K562 (cell line): ENCODE results near the gene VDR. TPM values are rescaled to one million over a fixed set of nuclear protein-coding genes. Genes with fewer than 3 reads are reported as not detected.

ENCODE experiments used
- ATAC-seq: fragments of 200-7000 bp; cut with Tn5 transposase; 3 replicates; pipeline ENCODE4 v1.9.1; 2020; ENCODE audit warnings: moderate library complexity
- BruUV-seq: library from RNA; stranded (reverse); fragments of 400-500 nt; replicated peaks from 2 replicates; lab custom pipeline; 2021; lab: Mats Ljungman, UMichigan
- CTCF ChIA-PET: fragments of 300-600 bp; formaldehyde crosslinking; extraction: SDS; loops from one replicate; lab custom pipeline; 2021; ENCODE audit warnings: low intra/inter-chr PET ratio; lab: Yijun Ruan, JAX
- POLR2A ChIA-PET: fragments of 300-600, 350-650 bp; sonication (Branson Sonifier 250); formaldehyde crosslinking; extraction: SDS; loops from one replicate; lab custom pipeline; 2021; ENCODE audit warnings: antibody characterized with exemption, inconsistent platforms; lab: Yijun Ruan, JAX
- DNase-seq, 4 experiments: peaks; one replicate each; pipeline versions ENCODE4 v3.0.0 to v3.0.0-alpha.2; 2011 to 2018; ENCODE audit warnings: low spot score in 3 of 4, mixed read lengths in 3 of 4; ENCODE audit errors: extremely low read depth in 1 of 4
- FAIRE-seq: peaks from 2 replicates; lab custom pipeline; 2011; peaks lifted over from hg19 to GRCh38; lab: Jason Lieb, UNC
- H2AFZ ChIP-seq: 2 replicates; pipeline ENCODE4 v1.6.0; 2011; ENCODE audit warnings: low read depth, low read length, control low read depth, inconsistent platforms
- H3K27ac ChIP-seq: fragments of 200-600 bp; 3 replicates; pipeline ENCODE4 v1.8.0; 2011; ENCODE audit warnings: low read depth, mild to moderate bottlenecking, control low read depth, inconsistent platforms, low read length, moderate library complexity, mixed read lengths; ENCODE audit errors: extremely low read depth
- H3K27me3 ChIP-seq, 2 experiments: fragments of 300-600 bp in 1 of 2; 2 replicates in 1 of 2; 3 replicates in 1 of 2; pipeline versions ENCODE4 v1.6.0 to v1.8.0; 2011; ENCODE audit warnings: inconsistent platforms in 2 of 2, low read length in 2 of 2, mild to moderate bottlenecking in 1 of 2, mixed read lengths in 1 of 2, moderate library complexity in 1 of 2; ENCODE audit not compliant: control insufficient read depth in 2 of 2, insufficient read depth in 2 of 2
- H3K36me3 ChIP-seq: fragments of 300-600 bp; 3 replicates; pipeline ENCODE4 v1.8.0; 2011; ENCODE audit warnings: mild to moderate bottlenecking, low read length, inconsistent platforms; ENCODE audit not compliant: control insufficient read depth, insufficient read depth
- H3K4me1 ChIP-seq, 2 experiments: fragments of 200-600 bp in 1 of 2; replicated peaks in 1 of 2; 2 replicates in 1 of 2; 3 replicates in 1 of 2; pipeline versions ENCODE4 v1.5.1 to v1.8.0; 2011; ENCODE audit warnings: inconsistent platforms in 2 of 2, low read length in 2 of 2, mild to moderate bottlenecking in 1 of 2, mixed read lengths in 1 of 2, moderate library complexity in 1 of 2; ENCODE audit not compliant: control insufficient read depth in 2 of 2, insufficient read depth in 2 of 2
- H3K4me2 ChIP-seq: 2 replicates; pipeline ENCODE4 v1.6.1; 2011; ENCODE audit warnings: low read length, control low read depth, inconsistent platforms, mixed read lengths; ENCODE audit not compliant: insufficient read depth
- H3K4me3 ChIP-seq: fragments of 200-600 bp; sonication (generic), shearing (Covaris generic); 2 replicates; pipeline ENCODE4 v1.5.1; 2016; ENCODE audit warnings: control low read depth, inconsistent platforms
- H3K79me2 ChIP-seq: fragments of 200-600 bp; 3 replicates; pipeline ENCODE4 v1.8.0; 2011; ENCODE audit warnings: low read length, inconsistent platforms; ENCODE audit not compliant: control insufficient read depth, insufficient read depth
- H3K9ac ChIP-seq, 2 experiments: 2 replicates each; pipeline versions ENCODE4 v1.6.0 to v1.6.1; 2011; ENCODE audit warnings: low read depth in 2 of 2, low read length in 2 of 2, control low read depth in 1 of 2, inconsistent platforms in 1 of 2, mild to moderate bottlenecking in 1 of 2, mixed read lengths in 1 of 2; ENCODE audit not compliant: insufficient read depth in 1 of 2
- H3K9me1 ChIP-seq: one replicate; pipeline ENCODE4 v1.6.0; 2011; ENCODE audit warnings: inconsistent platforms, mild to moderate bottlenecking, low read length, moderate library complexity; ENCODE audit not compliant: control insufficient read depth, insufficient read depth
- H3K9me3 ChIP-seq: replicated peaks from 2 replicates; pipeline ENCODE4 v1.5.1; 2011; ENCODE audit warnings: low read depth, low read length, inconsistent platforms; ENCODE audit not compliant: control insufficient read depth, insufficient read depth
- H4K20me1 ChIP-seq: replicated peaks from 2 replicates; pipeline ENCODE4 v1.6.1; 2011; ENCODE audit warnings: low read length, inconsistent platforms, mixed read lengths; ENCODE audit not compliant: control insufficient read depth, insufficient read depth
- CREB5 ChIP-seq: fragments of 250-450 bp; sonication (Bioruptor Pico); IDR thresholded peaks from 2 replicates; pipeline ENCODE4 v1.5.0; 2020; ENCODE audit warnings: mild to moderate bottlenecking
- EP400 ChIP-seq: fragments of 450-650 bp; IDR thresholded peaks from 2 replicates; pipeline ENCODE4 v1.6.1; 2017; ENCODE audit warnings: antibody characterized with exemption, mild to moderate bottlenecking, moderate library complexity
- FOXJ2 ChIP-seq: fragments of 200-800 bp; sonication (Bioruptor generic); IDR thresholded peaks from 2 replicates; pipeline ENCODE4 v1.6.1; 2016; ENCODE audit warnings: missing genetic modification characterization, missing compliant biosample characterization
- HDAC8 ChIP-seq: fragments of 450-650 bp; IDR thresholded peaks from 2 replicates; pipeline ENCODE4 v1.6.1; 2016; ENCODE audit warnings: mild to moderate bottlenecking, missing genetic modification characterization, moderate library complexity, missing compliant biosample characterization
- HNRNPH1 ChIP-seq: fragments of 200-400 bp; formaldehyde crosslinking; optimal IDR thresholded peaks from 2 replicates; pipeline ENCODE3; 2017; ENCODE audit warnings: low read depth, mild to moderate bottlenecking, low read length, moderate library complexity
- MXD1 ChIP-seq: fragments of 250-450 bp; sonication (Bioruptor Pico); IDR thresholded peaks from 2 replicates; pipeline ENCODE4 v1.8.0; 2021; ENCODE audit warnings: borderline replicate concordance, mild to moderate bottlenecking, moderate library complexity; ENCODE audit not compliant: poor library complexity, severe bottlenecking
- PYGO2 ChIP-seq: fragments of 450-650 bp; IDR thresholded peaks from 2 replicates; pipeline ENCODE4 v1.6.1; 2016; ENCODE audit warnings: mild to moderate bottlenecking, missing genetic modification characterization, moderate library complexity, missing compliant biosample characterization
- SREBF1 ChIP-seq: fragments of 150-350 bp; IDR thresholded peaks from 2 replicates; pipeline ENCODE4 v1.6.1; 2014; ENCODE audit warnings: antibody characterized with exemption, low read depth, low read length, borderline replicate concordance
- TEAD2 ChIP-seq: fragments of 450-650 bp; IDR thresholded peaks from 2 replicates; pipeline ENCODE4 v1.6.1; 2016; ENCODE audit warnings: missing genetic modification characterization, control low read depth, missing compliant biosample characterization
- WHSC1 ChIP-seq: IDR thresholded peaks from one replicate; pipeline ENCODE4 v1.6.1; 2012; ENCODE audit warnings: low read length, control low read depth, inconsistent platforms
- WGBS: fragments of 100-300 bp; shearing (Covaris generic); methylation state at CpG from one replicate; pipeline ENCODE4 v1.1.6; 2016; ENCODE audit warnings: low coverage, mixed read lengths; ENCODE audit not compliant: insufficient coverage; ENCODE audit errors: missing lambda C conversion rate; 5-methylcytosine and 5-hydroxymethylcytosine counted together
- in situ Hi-C: fragments of 300-500 bp; cut with MboI; formaldehyde crosslinking; loops from 4 replicates; pipeline ENCODE4 v1.15.0; 2018; ENCODE audit warnings: inconsistent platforms, mixed read lengths
- intact Hi-C: fragments of 100-400 bp; cut with micrococcal nuclease; formaldehyde crosslinking; loops from 2 replicates; pipeline ENCODE4 v1.14.2; 2022
- polyA plus RNA-seq, 8 experiments: library from polyadenylated mRNA; depleted of rRNA in 4 of 8; stranded (reverse) in 5 of 8; unstranded in 3 of 8; fragments of >200 nt; fragmentation: Nextera tagmentation in 2 of 8; fragmentation: Illumina TruSeq in 1 of 8; extraction: Ambion mirVana in 2 of 8; extraction: Trizol in 1 of 8; gene quantifications; 2 replicates each; pipeline versions ENCODE4 v1.2.1 to v1.2.3, GENCODE V29; 2011 to 2014; ENCODE audit warnings: inconsistent platforms in 1 of 8, missing spikeins in 1 of 8
- total RNA-seq, 7 experiments: library from RNA; depleted of rRNA in 6 of 7; stranded (reverse); fragments of >200 nt in 6 of 7; fragmentation: Illumina TruSeq in 2 of 7; extraction: Trizol in 2 of 7; gene quantifications; 2 replicates each; pipeline versions ENCODE4 v1.2.1 to v1.2.3, GENCODE V29; 2011 to 2021; ENCODE audit warnings: low replicate concordance in 1 of 7
- TF ChIP-seq, protein P1 (sequence below): fragments of 450-650 bp; IDR thresholded peaks from 2 replicates; pipeline ENCODE4 v1.6.1; 2016
- TF ChIP-seq, protein P2 (sequence below): IDR thresholded peaks from 2 replicates; pipeline ENCODE4 v1.6.1; 2014; ENCODE audit warnings: antibody characterized with exemption
- TF ChIP-seq, protein P3 (sequence below): sonication (generic); formaldehyde crosslinking; IDR thresholded peaks from 2 replicates; pipeline ENCODE4 v1.4.0; 2020; ENCODE audit warnings: mild to moderate bottlenecking, missing genetic modification reagents
- TF ChIP-seq, protein P4 (sequence below): fragments of 450-650 bp; formaldehyde crosslinking; conservative IDR thresholded peaks from 2 replicates; pipeline ENCODE4 v1.4.0; 2022; ENCODE audit warnings: mild to moderate bottlenecking, missing genetic modification characterization

Gene VDR
- total and polyA plus RNA-seq, 9 of the 15 experiments (the other 6 are each of a cell fraction or from before 2014, with no cell fraction given): 0.61 to 4.8 (median 2.0) TPM

GRCh38 chr12:47860279-47860841, 44.4 kb downstream of the VDR start:
- POLR2A ChIA-PET: interaction anchor here (0.7 kb wide), 1 partner anchor 63 kb away, joined by 3 read pairs; no protein-coding TSS in a partner anchor
- FAIRE-seq: no peak
- TF ChIP-seq, protein P1, sequence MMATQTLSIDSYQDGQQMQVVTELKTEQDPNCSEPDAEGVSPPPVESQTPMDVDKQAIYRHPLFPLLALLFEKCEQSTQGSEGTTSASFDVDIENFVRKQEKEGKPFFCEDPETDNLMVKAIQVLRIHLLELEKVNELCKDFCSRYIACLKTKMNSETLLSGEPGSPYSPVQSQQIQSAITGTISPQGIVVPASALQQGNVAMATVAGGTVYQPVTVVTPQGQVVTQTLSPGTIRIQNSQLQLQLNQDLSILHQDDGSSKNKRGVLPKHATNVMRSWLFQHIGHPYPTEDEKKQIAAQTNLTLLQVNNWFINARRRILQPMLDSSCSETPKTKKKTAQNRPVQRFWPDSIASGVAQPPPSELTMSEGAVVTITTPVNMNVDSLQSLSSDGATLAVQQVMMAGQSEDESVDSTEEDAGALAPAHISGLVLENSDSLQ: no peak
- TF ChIP-seq PYGO2 (tag) (no peak), EP400 (no peak), WHSC1 (no peak), CREB5 (CRISPR knock-in tag) (no peak), MXD1 (no peak), SREBF1 (no peak), HNRNPH1 (no peak), HDAC8 (tag) (no peak), TEAD2 (tag) (no peak), FOXJ2 (tag) (no peak)
- TF ChIP-seq, protein P2, sequence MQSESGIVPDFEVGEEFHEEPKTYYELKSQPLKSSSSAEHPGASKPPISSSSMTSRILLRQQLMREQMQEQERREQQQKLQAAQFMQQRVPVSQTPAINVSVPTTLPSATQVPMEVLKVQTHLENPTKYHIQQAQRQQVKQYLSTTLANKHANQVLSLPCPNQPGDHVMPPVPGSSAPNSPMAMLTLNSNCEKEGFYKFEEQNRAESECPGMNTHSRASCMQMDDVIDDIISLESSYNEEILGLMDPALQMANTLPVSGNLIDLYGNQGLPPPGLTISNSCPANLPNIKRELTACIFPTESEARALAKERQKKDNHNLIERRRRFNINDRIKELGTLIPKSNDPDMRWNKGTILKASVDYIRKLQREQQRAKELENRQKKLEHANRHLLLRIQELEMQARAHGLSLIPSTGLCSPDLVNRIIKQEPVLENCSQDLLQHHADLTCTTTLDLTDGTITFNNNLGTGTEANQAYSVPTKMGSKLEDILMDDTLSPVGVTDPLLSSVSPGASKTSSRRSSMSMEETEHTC: no peak
- TF ChIP-seq, protein P3, sequence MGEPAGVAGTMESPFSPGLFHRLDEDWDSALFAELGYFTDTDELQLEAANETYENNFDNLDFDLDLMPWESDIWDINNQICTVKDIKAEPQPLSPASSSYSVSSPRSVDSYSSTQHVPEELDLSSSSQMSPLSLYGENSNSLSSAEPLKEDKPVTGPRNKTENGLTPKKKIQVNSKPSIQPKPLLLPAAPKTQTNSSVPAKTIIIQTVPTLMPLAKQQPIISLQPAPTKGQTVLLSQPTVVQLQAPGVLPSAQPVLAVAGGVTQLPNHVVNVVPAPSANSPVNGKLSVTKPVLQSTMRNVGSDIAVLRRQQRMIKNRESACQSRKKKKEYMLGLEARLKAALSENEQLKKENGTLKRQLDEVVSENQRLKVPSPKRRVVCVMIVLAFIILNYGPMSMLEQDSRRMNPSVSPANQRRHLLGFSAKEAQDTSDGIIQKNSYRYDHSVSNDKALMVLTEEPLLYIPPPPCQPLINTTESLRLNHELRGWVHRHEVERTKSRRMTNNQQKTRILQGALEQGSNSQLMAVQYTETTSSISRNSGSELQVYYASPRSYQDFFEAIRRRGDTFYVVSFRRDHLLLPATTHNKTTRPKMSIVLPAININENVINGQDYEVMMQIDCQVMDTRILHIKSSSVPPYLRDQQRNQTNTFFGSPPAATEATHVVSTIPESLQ (CRISPR knock-in tag): no peak
- TF ChIP-seq, protein P4, sequence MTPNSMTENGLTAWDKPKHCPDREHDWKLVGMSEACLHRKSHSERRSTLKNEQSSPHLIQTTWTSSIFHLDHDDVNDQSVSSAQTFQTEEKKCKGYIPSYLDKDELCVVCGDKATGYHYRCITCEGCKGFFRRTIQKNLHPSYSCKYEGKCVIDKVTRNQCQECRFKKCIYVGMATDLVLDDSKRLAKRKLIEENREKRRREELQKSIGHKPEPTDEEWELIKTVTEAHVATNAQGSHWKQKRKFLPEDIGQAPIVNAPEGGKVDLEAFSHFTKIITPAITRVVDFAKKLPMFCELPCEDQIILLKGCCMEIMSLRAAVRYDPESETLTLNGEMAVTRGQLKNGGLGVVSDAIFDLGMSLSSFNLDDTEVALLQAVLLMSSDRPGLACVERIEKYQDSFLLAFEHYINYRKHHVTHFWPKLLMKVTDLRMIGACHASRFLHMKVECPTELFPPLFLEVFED (CRISPR knock-in tag): no peak

More at GRCh38 chr12:47860279-47860841, 44.4 kb downstream of the VDR start:
- Histone ChIP-seq H2AFZ (no peak overlapping the region), H3K9me3 (no peaks in the 10 kb centered on the region), H3K9me1 (no peaks in the 10 kb centered on the region), H3K4me1 (peaks cover 0 to 3% of the 10 kb centered on the region in 2 experiments; a peak in 1 of 5 replicates), H3K27ac (no peak overlapping the region), H3K4me2 (no peak overlapping the region), H3K9ac (no peak overlapping the region), H3K36me3 (no peaks in the 10 kb centered on the region), H3K79me2 (no peaks in the 10 kb centered on the region), H3K27me3 (peaks cover 0 to 9% of the 10 kb centered on the region in 2 experiments; a peak in 1 of 5 replicates), H4K20me1 (no peaks in the 10 kb centered on the region), H3K4me3 (no peak overlapping the region)
- intact Hi-C loops (no loop called here), in situ Hi-C loops (no loop called here)
- DNase-seq: no peak
- no peak for ATAC-seq
- no TSS peak for BruUV-seq
- WGBS: 41% methylated on average over 7 of the region's 7 CpGs
- CTCF ChIA-PET: no interaction called here
